Effector memory CD8-positive, alpha-beta T cell (primary cell): ENCODE data around the gene LMNTD1.
"Not testable (repeated sequence)": the region's sequence is repeated elsewhere in the genome, so short reads cannot be mapped to it uniquely, and the experiment has no call there.

Source experiments
- ATAC-seq: fragments of 150-1000 bp; cut with Tn5 transposase; replicated peaks from 2 replicates; pipeline ENCODE4 v1.10.0; 2021; ENCODE audit warnings: mild to moderate bottlenecking, moderate library complexity
- DNase-seq, 3 experiments: peaks; one replicate each; pipeline ENCODE4 v3.0.0; 2021
- H3K27ac Mint-ChIP-seq, 2 donors: one replicate each; pipeline ENCODE4 v1.8.0; 2022; ENCODE audit warnings: mild to moderate bottlenecking in 2 of 2, mixed read lengths in 2 of 2, moderate library complexity in 2 of 2
- H3K27me3 Mint-ChIP-seq, 2 donors: one replicate each; pipeline ENCODE4 v1.8.0; 2022; ENCODE audit warnings: mixed read lengths in 2 of 2
- H3K36me3 Mint-ChIP-seq: one replicate; pipeline ENCODE4 v1.8.0; 2022; ENCODE audit warnings: mild to moderate bottlenecking, moderate library complexity, mixed read lengths; ENCODE audit not compliant: insufficient read depth
- H3K4me1 Mint-ChIP-seq, 2 donors: one replicate each; pipeline ENCODE4 v1.8.0; 2022; ENCODE audit warnings: low read depth in 2 of 2, mixed read lengths in 2 of 2
- H3K4me3 Mint-ChIP-seq, 2 donors: one replicate each; pipeline ENCODE4 v1.8.0; 2022; ENCODE audit warnings: mild to moderate bottlenecking in 2 of 2, mixed read lengths in 2 of 2, moderate library complexity in 2 of 2
- H3K9me3 Mint-ChIP-seq, 2 donors: one replicate each; pipeline ENCODE4 v1.8.0; 2022; ENCODE audit warnings: mixed read lengths in 2 of 2
- total RNA-seq, 9 experiments: gene quantifications; one replicate each; lab custom pipeline; 2026; lab: John Stamatoyannopoulos, UW

Gene LMNTD1
- total RNA-seq: 0 to 0.06 (median 0) reads per million in 9 experiments

GRCh38 chr12:25553098-25553497 is at the start of gene LMNTD1:
Gene LMNTD1 (minus strand): TSS chr12:25553283. CDS start chr12:25552959, 324 bp downstream.
- Mint-ChIP-seq H3K4me3 (no peak within 1 kb of the TSS), H3K36me3 (peaks cover 3% of the 10 kb centered on the region), H3K4me1 (no peaks in the 10 kb centered on the region), H3K9me3 (no peaks in the 10 kb centered on the region), H3K27ac (no peak within 1 kb of the TSS), H3K27me3 (no peaks in the 10 kb centered on the region)
- DNase-seq (no peak), ATAC-seq (no peak)

GRCh38 chr12:25598956-25599355 is 45.9 kb upstream of the LMNTD1 start:
- no peaks in the 10 kb centered on the region for H3K4me1 Mint-ChIP-seq

GRCh38 chr12:25595496-25595895 is 42.4 kb upstream of the LMNTD1 start:
- not testable (repeated sequence) for ATAC-seq, H3K4me3 Mint-ChIP-seq, H3K4me1 Mint-ChIP-seq, DNase-seq, H3K36me3 Mint-ChIP-seq, H3K27ac Mint-ChIP-seq, H3K27me3 Mint-ChIP-seq
- peaks cover 9 to 19% of the 10 kb centered on the region in 2 donors for H3K9me3 Mint-ChIP-seq

More at GRCh38 chr12:25598956-25599355, 45.9 kb upstream of the LMNTD1 start:
- no peak for DNase-seq
- no peak overlapping the region for H3K27ac Mint-ChIP-seq
- H3K4me3 Mint-ChIP-seq: no peak overlapping the region
- no peak for ATAC-seq
- no peaks in the 10 kb centered on the region for H3K36me3 Mint-ChIP-seq
- H3K27me3 Mint-ChIP-seq: no peaks in the 10 kb centered on the region
- peaks cover 8 to 9% of the 10 kb centered on the region in 2 donors for H3K9me3 Mint-ChIP-seq

GRCh38 chr12:25594376-25594775 is 41.3 kb upstream of the LMNTD1 start:
- DNase-seq: no peak
- no peaks in the 10 kb centered on the region for H3K4me1 Mint-ChIP-seq
- H3K27ac Mint-ChIP-seq: no peak overlapping the region
- H3K4me3 Mint-ChIP-seq: no peak overlapping the region
- H3K9me3 Mint-ChIP-seq: peaks cover 7 to 19% of the 10 kb centered on the region in 2 donors
- no peaks in the 10 kb centered on the region for H3K36me3 Mint-ChIP-seq
- no peaks in the 10 kb centered on the region for H3K27me3 Mint-ChIP-seq
- no peak for ATAC-seq

GRCh38 chr12:25592725-25593495 is 39.8 kb upstream of the LMNTD1 start:
- Mint-ChIP-seq H3K27me3 (no peaks in the 10 kb centered on the region), H3K4me1 (no peaks in the 10 kb centered on the region), H3K36me3 (no peaks in the 10 kb centered on the region), H3K4me3 (no peak overlapping the region), H3K9me3 (peaks cover 4 to 19% of the 10 kb centered on the region in 2 donors), H3K27ac (no peak overlapping the region)
- no peak for DNase-seq
- no peak for ATAC-seq

- Mint-ChIP-seq H3K9me3 (peaks cover 4 to 19% of the 10 kb centered on the region in 2 donors), H3K4me3 (no peak overlapping the region), H3K36me3 (no peaks in the 10 kb centered on the region), H3K27me3 (no peaks in the 10 kb centered on the region), H3K4me1 (no peaks in the 10 kb centered on the region), H3K27ac (no peak overlapping the region)
- DNase-seq: no peak
- ATAC-seq: no peak
These were observed 38.1 kb upstream of the LMNTD1 start for GRCh38 chr12:25591144-25591543.

- Mint-ChIP-seq H3K36me3 (no peaks in the 10 kb centered on the region), H3K4me3 (no peak overlapping the region), H3K9me3 (peaks cover 0 to 11% of the 10 kb centered on the region in 2 donors), H3K27ac (no peak overlapping the region), H3K4me1 (no peaks in the 10 kb centered on the region), H3K27me3 (no peaks in the 10 kb centered on the region)
- ATAC-seq (no peak), DNase-seq (no peak)
These were observed 37.1 kb upstream of the LMNTD1 start for GRCh38 chr12:25590011-25590721.

GRCh38 chr12:25587346-25587745 is 34.3 kb upstream of the LMNTD1 start:
- Mint-ChIP-seq H3K4me1 (no peaks in the 10 kb centered on the region), H3K9me3 (peaks cover 2 to 11% of the 10 kb centered on the region in 2 donors), H3K27me3 (peaks cover 0 to 5% of the 10 kb centered on the region in 2 donors), H3K27ac (no peak overlapping the region), H3K36me3 (no peaks in the 10 kb centered on the region), H3K4me3 (no peak overlapping the region)
- no peak for ATAC-seq
- no peak for DNase-seq

- H3K4me1 Mint-ChIP-seq: no peaks in the 10 kb centered on the region
- H3K27ac Mint-ChIP-seq: no peak overlapping the region
- no peak overlapping the region for H3K4me3 Mint-ChIP-seq
- H3K36me3 Mint-ChIP-seq: no peaks in the 10 kb centered on the region
- DNase-seq (no peak), ATAC-seq (no peak)
- peaks cover 0 to 5% of the 10 kb centered on the region in 2 donors for H3K27me3 Mint-ChIP-seq
- peaks cover 0 to 2% of the 10 kb centered on the region in 2 donors for H3K9me3 Mint-ChIP-seq
These were observed 32.6 kb upstream of the LMNTD1 start for GRCh38 chr12:25585662-25586061.

GRCh38 chr12:25585021-25585523 is 32.0 kb upstream of the LMNTD1 start:
- H3K27me3 Mint-ChIP-seq: peaks cover 0 to 5% of the 10 kb centered on the region in 2 donors
- peaks cover 0 to 2% of the 10 kb centered on the region in 2 donors for H3K9me3 Mint-ChIP-seq
- H3K4me3 Mint-ChIP-seq: no peak overlapping the region
- H3K27ac Mint-ChIP-seq: no peak overlapping the region
- H3K36me3 Mint-ChIP-seq: no peaks in the 10 kb centered on the region
- ATAC-seq (no peak), DNase-seq (no peak)
- H3K4me1 Mint-ChIP-seq: no peaks in the 10 kb centered on the region

- Mint-ChIP-seq H3K4me3 (no peak overlapping the region), H3K36me3 (no peaks in the 10 kb centered on the region), H3K4me1 (no peaks in the 10 kb centered on the region), H3K27ac (no peak overlapping the region), H3K27me3 (peaks cover 0 to 5% of the 10 kb centered on the region in 2 donors), H3K9me3 (peaks cover 0 to 2% of the 10 kb centered on the region in 2 donors)
- ATAC-seq (no peak), DNase-seq (no peak)
These were observed 31.5 kb upstream of the LMNTD1 start for GRCh38 chr12:25584596-25584995.

- Mint-ChIP-seq H3K4me1 (no peaks in the 10 kb centered on the region), H3K36me3 (no peaks in the 10 kb centered on the region), H3K27ac (no peak overlapping the region), H3K4me3 (no peak overlapping the region), H3K27me3 (peaks cover 0 to 5% of the 10 kb centered on the region in 2 donors), H3K9me3 (peaks cover 0 to 2% of the 10 kb centered on the region in 2 donors)
- ATAC-seq (no peak), DNase-seq (no peak)
These were observed 30.5 kb upstream of the LMNTD1 start for GRCh38 chr12:25583545-25583944.

GRCh38 chr12:25581067-25581466 is 28.0 kb upstream of the LMNTD1 start:
- Mint-ChIP-seq H3K36me3 (no peaks in the 10 kb centered on the region), H3K4me3 (no peak overlapping the region), H3K9me3 (peaks cover 2 to 8% of the 10 kb centered on the region in 2 donors), H3K27ac (no peak overlapping the region), H3K4me1 (no peaks in the 10 kb centered on the region), H3K27me3 (peaks cover 0 to 5% of the 10 kb centered on the region in 2 donors)
- DNase-seq (no peak), ATAC-seq (no peak)
